ENCODE results near the gene VPS26C.

Gene VPS26C

DNA sequence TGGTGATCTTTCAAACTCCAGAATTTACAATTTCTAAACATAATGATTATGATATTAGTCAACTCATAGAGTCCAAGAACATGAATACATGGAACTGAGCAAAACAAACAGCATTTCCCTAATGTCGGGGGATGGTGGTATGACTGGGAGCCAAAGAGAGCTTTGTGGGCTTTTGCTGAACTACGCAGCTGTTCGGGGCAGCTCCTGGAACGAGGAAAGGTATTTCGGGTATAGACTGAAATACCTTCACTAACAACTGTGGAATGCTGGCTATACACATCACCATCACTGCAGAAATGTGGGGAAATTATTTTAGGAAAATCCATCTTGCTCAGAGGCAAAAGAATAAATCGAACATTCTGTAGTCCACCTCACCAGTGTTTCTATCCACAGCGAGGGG is 30.2 kb upstream of the VPS26C start:
- H3K36me3 ChIP-seq (ENCODE audit: insufficient read depth, low read length), result no peaks in the 10 kb centered on the region
- TF ChIP-seq EZH2phosphoT487 (IDR thresholded peaks at IDR 0.05; ENCODE audit: borderline replicate concordance), result no peak
- TF ChIP-seq, protein P1, sequence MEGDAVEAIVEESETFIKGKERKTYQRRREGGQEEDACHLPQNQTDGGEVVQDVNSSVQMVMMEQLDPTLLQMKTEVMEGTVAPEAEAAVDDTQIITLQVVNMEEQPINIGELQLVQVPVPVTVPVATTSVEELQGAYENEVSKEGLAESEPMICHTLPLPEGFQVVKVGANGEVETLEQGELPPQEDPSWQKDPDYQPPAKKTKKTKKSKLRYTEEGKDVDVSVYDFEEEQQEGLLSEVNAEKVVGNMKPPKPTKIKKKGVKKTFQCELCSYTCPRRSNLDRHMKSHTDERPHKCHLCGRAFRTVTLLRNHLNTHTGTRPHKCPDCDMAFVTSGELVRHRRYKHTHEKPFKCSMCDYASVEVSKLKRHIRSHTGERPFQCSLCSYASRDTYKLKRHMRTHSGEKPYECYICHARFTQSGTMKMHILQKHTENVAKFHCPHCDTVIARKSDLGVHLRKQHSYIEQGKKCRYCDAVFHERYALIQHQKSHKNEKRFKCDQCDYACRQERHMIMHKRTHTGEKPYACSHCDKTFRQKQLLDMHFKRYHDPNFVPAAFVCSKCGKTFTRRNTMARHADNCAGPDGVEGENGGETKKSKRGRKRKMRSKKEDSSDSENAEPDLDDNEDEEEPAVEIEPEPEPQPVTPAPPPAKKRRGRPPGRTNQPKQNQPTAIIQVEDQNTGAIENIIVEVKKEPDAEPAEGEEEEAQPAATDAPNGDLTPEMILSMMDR (conservative IDR thresholded peaks at IDR 0.05; ENCODE audit: low read length), result no peak
- H3K4me1 ChIP-seq (ENCODE audit: insufficient read depth, low read length, poor library complexity, severe bottlenecking), result no peaks in the 10 kb centered on the region
- no peak overlapping the region for H3K4me3 ChIP-seq (ENCODE audit: low read length, poor library complexity, severe bottlenecking)
- no peak overlapping the region for H3K9ac ChIP-seq (ENCODE audit: low read depth, low read length, poor library complexity, severe bottlenecking)
- no peak overlapping the region for H2AFZ ChIP-seq (ENCODE audit: low read length)
- no peaks in the 10 kb centered on the region for H3K27me3 ChIP-seq (ENCODE audit: insufficient read depth, low read length, poor library complexity, severe bottlenecking)
- no peaks in the 10 kb centered on the region for H3F3A ChIP-seq (ENCODE audit: low read depth)
- no peaks in the 10 kb centered on the region for H3K9me2 ChIP-seq (replicated peaks; ENCODE audit: low read depth, low read length)
- H3K4me2 ChIP-seq (ENCODE audit: low read depth, low read length, poor library complexity, severe bottlenecking), result no peak overlapping the region
- H4K20me1 ChIP-seq (ENCODE audit: insufficient read depth, low read length, poor library complexity, severe bottlenecking), result no peaks in the 10 kb centered on the region
- no peaks in the 10 kb centered on the region for H3K9me3 ChIP-seq (ENCODE audit: insufficient read depth, low read depth, low read length)
- H3K79me2 ChIP-seq (ENCODE audit: insufficient read depth, low read length), result no peaks in the 10 kb centered on the region

DNA sequence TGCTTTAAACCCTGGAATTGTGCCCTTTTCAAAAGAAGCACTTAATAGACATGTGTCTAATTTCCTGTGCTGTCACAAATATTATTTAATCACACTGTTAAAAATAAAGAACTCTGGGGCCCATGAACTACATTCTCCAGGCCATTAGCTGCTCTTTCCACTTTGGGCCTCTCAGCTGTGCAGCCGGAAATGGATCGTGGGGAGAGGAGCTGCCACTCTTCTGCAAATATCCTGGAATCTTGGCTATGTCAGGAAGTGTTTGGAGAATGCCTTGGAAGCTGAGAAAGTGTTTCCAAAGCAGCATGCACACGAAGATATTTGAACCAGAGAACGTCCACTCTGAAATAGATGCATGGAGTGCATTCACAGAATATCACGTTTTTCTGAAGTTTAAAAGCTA is 27.5 kb upstream of the VPS26C start:
- H3K9me3 ChIP-seq (ENCODE audit: insufficient read depth, low read depth, low read length), result no peaks in the 10 kb centered on the region
- TF ChIP-seq EZH2phosphoT487 (IDR thresholded peaks at IDR 0.05; ENCODE audit: borderline replicate concordance), result no peak
- TF ChIP-seq, protein P1 (conservative IDR thresholded peaks at IDR 0.05; ENCODE audit: low read length), result no peak
- no peaks in the 10 kb centered on the region for H3K79me2 ChIP-seq (ENCODE audit: insufficient read depth, low read length)
- H3K4me1 ChIP-seq (ENCODE audit: insufficient read depth, low read length, poor library complexity, severe bottlenecking), result no peaks in the 10 kb centered on the region
- no peak overlapping the region for H3K9ac ChIP-seq (ENCODE audit: low read depth, low read length, poor library complexity, severe bottlenecking)
- no peaks in the 10 kb centered on the region for H3K36me3 ChIP-seq (ENCODE audit: insufficient read depth, low read length)
- H3K4me2 ChIP-seq (ENCODE audit: low read depth, low read length, poor library complexity, severe bottlenecking), result no peak overlapping the region
- no peak overlapping the region for H2AFZ ChIP-seq (ENCODE audit: low read length)
- H3K9me2 ChIP-seq (replicated peaks; ENCODE audit: low read depth, low read length), result no peaks in the 10 kb centered on the region
- no peaks in the 10 kb centered on the region for H3F3A ChIP-seq (ENCODE audit: low read depth)
- H3K27me3 ChIP-seq (ENCODE audit: insufficient read depth, low read length, poor library complexity, severe bottlenecking), result no peaks in the 10 kb centered on the region
- no peaks in the 10 kb centered on the region for H4K20me1 ChIP-seq (ENCODE audit: insufficient read depth, low read length, poor library complexity, severe bottlenecking)
- no peak overlapping the region for H3K4me3 ChIP-seq (ENCODE audit: low read length, poor library complexity, severe bottlenecking)

DNA sequence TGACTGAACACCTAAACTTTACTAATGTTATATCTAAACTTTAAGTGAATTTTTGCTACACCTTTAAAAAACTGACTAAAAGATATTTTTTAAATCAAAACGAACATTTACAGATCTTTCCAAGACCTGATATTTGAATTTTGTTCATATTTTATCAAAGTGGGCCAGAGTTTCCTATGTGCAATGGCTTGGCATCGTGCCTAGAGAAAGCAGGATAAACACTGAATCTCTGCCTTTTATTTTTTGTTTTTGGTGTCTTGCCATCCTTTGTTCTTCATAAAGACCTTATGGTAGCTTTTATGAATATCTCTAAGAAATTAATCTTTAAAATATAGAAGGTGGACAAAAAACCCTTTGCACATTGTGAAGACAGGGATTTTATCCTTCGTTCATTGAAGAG is 25.8 kb upstream of the VPS26C start:
- Histone ChIP-seq H3K4me3 (ENCODE audit: low read length, poor library complexity, severe bottlenecking) (no peak overlapping the region), H3K4me2 (ENCODE audit: low read depth, low read length, poor library complexity, severe bottlenecking) (no peak overlapping the region), H3K9ac (ENCODE audit: low read depth, low read length, poor library complexity, severe bottlenecking) (no peak overlapping the region), H3K4me1 (ENCODE audit: insufficient read depth, low read length, poor library complexity, severe bottlenecking) (no peaks in the 10 kb centered on the region), H3F3A (ENCODE audit: low read depth) (no peaks in the 10 kb centered on the region), H3K36me3 (ENCODE audit: insufficient read depth, low read length) (no peaks in the 10 kb centered on the region), H3K9me3 (ENCODE audit: insufficient read depth, low read depth, low read length) (no peaks in the 10 kb centered on the region), H4K20me1 (ENCODE audit: insufficient read depth, low read length, poor library complexity, severe bottlenecking) (no peaks in the 10 kb centered on the region), H3K9me2 (replicated peaks; ENCODE audit: low read depth, low read length) (no peaks in the 10 kb centered on the region), H3K79me2 (ENCODE audit: insufficient read depth, low read length) (no peaks in the 10 kb centered on the region), H3K27me3 (ENCODE audit: insufficient read depth, low read length, poor library complexity, severe bottlenecking) (no peaks in the 10 kb centered on the region), H2AFZ (ENCODE audit: low read length) (no peak overlapping the region)
- TF ChIP-seq, protein P1 (conservative IDR thresholded peaks at IDR 0.05; ENCODE audit: low read length), result no peak
- no peak for TF ChIP-seq EZH2phosphoT487 (IDR thresholded peaks at IDR 0.05; ENCODE audit: borderline replicate concordance)
